Right lobe of liver (tissue), 6 donors: ENCODE results near the gene PUS7. TPM values are rescaled to one million over a fixed set of nuclear protein-coding genes. Genes with fewer than 3 reads are reported as not detected.
"Not testable (repeated sequence)": the region's sequence is repeated elsewhere in the genome, so short reads cannot be mapped to it uniquely, and the experiment has no call there.

Experiments used
- ATAC-seq, 4 donors: fragments of 200-7000 bp; cut with Tn5 transposase; one replicate each; pipeline ENCODE4 v1.9.1; 2020; ENCODE audit warnings: mild to moderate bottlenecking in 4 of 4, moderate library complexity in 4 of 4
- DNase-seq, 3 donors: peaks; one replicate each; pipeline ENCODE4 v3.0.0-alpha.2; 2020
- H3K27ac ChIP-seq, 3 donors: fragments of 200-600 bp; one replicate each; pipeline ENCODE4 v1.8.0; 2022
- H3K27me3 ChIP-seq, 2 donors: fragments of 200-600 bp; one replicate each; pipeline ENCODE4 v1.8.0; 2022
- H3K36me3 ChIP-seq, 4 donors: fragments of 200-600 bp; sonication (generic) in 1 of 4; one replicate each; pipeline versions ENCODE4 v1.5.1 to v1.8.0; 2017 to 2022; ENCODE audit warnings: control low read depth in 1 of 4
- H3K4me1 ChIP-seq, 4 donors: fragments of 200-600 bp; sonication (generic) in 1 of 4; one replicate each; pipeline versions ENCODE4 v1.5.1 to v1.8.0; 2017 to 2022; ENCODE audit warnings: control low read depth in 1 of 4
- H3K4me3 ChIP-seq, 3 donors: fragments of 200-600 bp; one replicate each; pipeline ENCODE4 v1.8.0; 2022
- H3K9me3 ChIP-seq, 4 donors: fragments of 200-600 bp; sonication (generic) in 1 of 4; one replicate each; pipeline versions ENCODE4 v1.5.1 to v1.8.0; 2017 to 2022; ENCODE audit warnings: control low read depth in 1 of 4
- CTCF ChIP-seq, 4 donors: fragments of 200-600 bp in 3 of 4; fragments of 450-650 bp in 1 of 4; IDR thresholded peaks; one replicate each; pipeline versions ENCODE4 v1.5.1 to v1.8.0; 2016 to 2022; ENCODE audit warnings: antibody characterized with exemption in 4 of 4, mild to moderate bottlenecking in 2 of 4
- POLR2A ChIP-seq: fragments of 450-650 bp; IDR thresholded peaks from one replicate; pipeline ENCODE4 v1.6.1; 2017; ENCODE audit warnings: antibody characterized with exemption, mild to moderate bottlenecking
- WGBS: methylation state at CpG from one replicate; pipeline ENCODE4 v1.1.6; 2018; ENCODE audit warnings: low coverage, low lambda C conversion rate; ENCODE audit not compliant: insufficient coverage; ENCODE audit errors: missing lambda C conversion rate; 5-methylcytosine and 5-hydroxymethylcytosine counted together
- intact Hi-C, 2 donors: fragments of 100-400 bp; cut with DNase I; formaldehyde crosslinking; loops; one replicate each; pipeline versions ENCODE4 v1.11.2 to v1.14.1; 2022
- total RNA-seq, 6 experiments: library from RNA; depleted of rRNA in 2 of 6; stranded (reverse); fragments of >200 nt in 2 of 6; fragmentation: NEBNext Ultra II Directional in 3 of 6; extraction: Animal tissue kit (Norgen Biotek cat#: 25700) in 3 of 6; gene quantifications; one replicate each; pipeline versions ENCODE4 v1.1.0 to v1.2.4, GENCODE V29; 2016 to 2023
- donor health status: DM: no; HTN: yes; CAD: no.
- donor health status: DM: no; HTN: no; CAD: no.
- donor health status: DM: no; HTN: no; CAD: no.
- donor health status: DM: no; HTN: yes; CAD: no.
- donor health status: DM: no; HTN: yes; CAD: no.

PUS7 gene
- total RNA-seq, 6 experiments from 2014 or later = 4.2 to 15.7 (median 6.8) TPM

GRCh38 chr7:105454921-105455320 is 67.2 kb downstream of the PUS7 start:
- DNase-seq = no peak
- ATAC-seq = no peak
- H3K4me1 ChIP-seq = no peaks in the 10 kb centered on the region
- H3K36me3 ChIP-seq = peaks cover 0 to 4% (median 0%) of the 10 kb centered on the region in 4 donors
- 86% methylated on average over 2 of the region's 2 CpGs for WGBS
- H3K27ac ChIP-seq = no peak overlapping the region
- intact Hi-C loops = no loop called here
- no peaks in the 10 kb centered on the region for H3K9me3 ChIP-seq
- no peak overlapping the region for H3K4me3 ChIP-seq
- H3K27me3 ChIP-seq = no peaks in the 10 kb centered on the region
- TF ChIP-seq CTCF (IDR thresholded peaks at IDR 0.05) = no peak
- no peak for TF ChIP-seq POLR2A

- 60% methylated on average over 3 of the region's 3 CpGs for WGBS
- no peak overlapping the region for H3K27ac ChIP-seq
- intact Hi-C loops = no loop called here
- H3K36me3 ChIP-seq = peaks cover 0 to 4% (median 0%) of the 10 kb centered on the region in 4 donors
- H3K4me3 ChIP-seq = no peak overlapping the region
- no peaks in the 10 kb centered on the region for H3K9me3 ChIP-seq
- no peak for ATAC-seq
- H3K4me1 ChIP-seq = no peaks in the 10 kb centered on the region
- TF ChIP-seq POLR2A = no peak
- no peak for TF ChIP-seq CTCF (IDR thresholded peaks at IDR 0.05)
- no peaks in the 10 kb centered on the region for H3K27me3 ChIP-seq
- no peak for DNase-seq
These were observed 67.8 kb downstream of the PUS7 start for GRCh38 chr7:105454095-105454747.

- Histone ChIP-seq H3K4me1 (no peaks in the 10 kb centered on the region), H3K36me3 (no peaks in the 10 kb centered on the region), H3K4me3 (no peak overlapping the region), H3K9me3 (no peaks in the 10 kb centered on the region), H3K27ac (no peak overlapping the region), H3K27me3 (no peaks in the 10 kb centered on the region)
- intact Hi-C loops = no loop called here
- ATAC-seq (no peak), DNase-seq (no peak)
- TF ChIP-seq CTCF (IDR thresholded peaks at IDR 0.05) (no peak), POLR2A (no peak)
- 91% methylated on average over 2 of the region's 2 CpGs for WGBS
These were observed 70.0 kb downstream of the PUS7 start for GRCh38 chr7:105452085-105452484.

GRCh38 chr7:105450870-105451269 is 71.2 kb downstream of the PUS7 start:
- H3K9me3 ChIP-seq, DNase-seq, ATAC-seq, H3K4me1 ChIP-seq, H3K4me3 ChIP-seq, H3K36me3 ChIP-seq, H3K27ac ChIP-seq, H3K27me3 ChIP-seq, intact Hi-C loops: not testable (repeated sequence)
- WGBS = 83% methylated on average over 5 of the region's 5 CpGs

GRCh38 chr7:105450177-105450861 is 71.8 kb downstream of the PUS7 start:
- H3K27me3 ChIP-seq = no peaks in the 10 kb centered on the region
- no peak for TF ChIP-seq CTCF (IDR thresholded peaks at IDR 0.05)
- no peak for TF ChIP-seq POLR2A
- DNase-seq (no peak), ATAC-seq (no peak)
- intact Hi-C loops = no loop called here
- no peak overlapping the region for H3K27ac ChIP-seq
- WGBS = 76% methylated on average over 6 of the region's 8 CpGs
- H3K9me3 ChIP-seq = no peaks in the 10 kb centered on the region
- no peak overlapping the region for H3K4me3 ChIP-seq
- no peaks in the 10 kb centered on the region for H3K4me1 ChIP-seq
- H3K36me3 ChIP-seq = no peaks in the 10 kb centered on the region
